Measurements from ENCODE around the gene DDIAS. TPM values are rescaled to one million over a fixed set of nuclear protein-coding genes. Genes with fewer than 3 reads are reported as not detected.
A peak's percentile ranks its signal among the peaks of the same experiment; 100 is the strongest.
"Not testable (repeated sequence)": the region's sequence is repeated elsewhere in the genome, so short reads cannot be mapped to it uniquely, and the experiment has no call there.

Gene DDIAS
- total RNA-seq, 2 experiments from 2014 or later = 16.9 to 23.5 TPM

- DNase-seq (no peak), ATAC-seq (no peak)
- CTCF ChIA-PET = interaction anchor here (0.6 kb wide), 1 partner anchor 48 kb away, joined by 3 read pairs; no protein-coding TSS in a partner anchor
- Mint-ChIP-seq H3K36me3 (ENCODE audit: low read depth) (peaks cover 4% of the 10 kb centered on the region), H3K4me3 (no peak overlapping the region), H3K9me3 (ENCODE audit: low read depth) (peaks cover 10% of the 10 kb centered on the region), H3K4me1 (peaks cover 3% of the 10 kb centered on the region), H3K27ac (no peak overlapping the region), H3K27me3 (no peaks in the 10 kb centered on the region)
- intact Hi-C loops (cut with DNase I, micrococcal nuclease) = no loop called here
- POLR2A ChIA-PET = no interaction called here
These were observed 42.7 kb downstream of the DDIAS start for GRCh38 chr11:82944198-82944597.

- intact Hi-C loops (cut with DNase I, micrococcal nuclease); POLR2A ChIA-PET; H3K9me3 Mint-ChIP-seq (ENCODE audit: low read depth); H3K27ac Mint-ChIP-seq; H3K4me3 Mint-ChIP-seq; H3K36me3 Mint-ChIP-seq (ENCODE audit: low read depth); H3K27me3 Mint-ChIP-seq; DNase-seq; H3K4me1 Mint-ChIP-seq: not testable (repeated sequence)
- peak; percentile 23 for ATAC-seq
- CTCF ChIA-PET = interaction anchor here (2.0 kb wide), 1 partner anchor 18 kb away, joined by 5 read pairs; no protein-coding TSS in a partner anchor
These were observed 43.5 kb downstream of the DDIAS start for GRCh38 chr11:82945041-82945440.

- ChIA-PET POLR2A (no interaction called here), CTCF (interaction anchor here (0.9 to 2.0 kb wide), 3 partner anchors 17 to 119 kb away, joined by 4 to 5 read pairs (median 5); no protein-coding TSS in a partner anchor)
- Mint-ChIP-seq H3K4me1 (peaks cover 3% of the 10 kb centered on the region), H3K36me3 (ENCODE audit: low read depth) (peaks cover 4% of the 10 kb centered on the region), H3K9me3 (ENCODE audit: low read depth) (peaks cover 7% of the 10 kb centered on the region), H3K27ac (no peak overlapping the region), H3K27me3 (no peaks in the 10 kb centered on the region), H3K4me3 (no peak overlapping the region)
- no peak for ATAC-seq
- intact Hi-C loops (cut with DNase I, micrococcal nuclease) = no loop called here
- no peak for DNase-seq
These were observed 44.1 kb downstream of the DDIAS start for GRCh38 chr11:82945682-82946081.

GRCh38 chr11:82949352-82949751 is 47.8 kb downstream of the DDIAS start:
- Mint-ChIP-seq H3K4me1 (peaks cover 3% of the 10 kb centered on the region), H3K27ac (no peak overlapping the region), H3K4me3 (no peak overlapping the region), H3K36me3 (ENCODE audit: low read depth) (peaks cover 20% of the 10 kb centered on the region), H3K9me3 (ENCODE audit: low read depth) (peaks cover 20% of the 10 kb centered on the region), H3K27me3 (no peaks in the 10 kb centered on the region)
- ATAC-seq = no peak
- ChIA-PET POLR2A (no interaction called here), CTCF (no interaction called here)
- no peak for DNase-seq
- intact Hi-C loops (cut with DNase I, micrococcal nuclease) = no loop called here

GRCh38 chr11:82950502-82950901 is 49.0 kb downstream of the DDIAS start:
- H3K4me3 Mint-ChIP-seq; DNase-seq; POLR2A ChIA-PET; CTCF ChIA-PET; H3K27ac Mint-ChIP-seq; ATAC-seq; intact Hi-C loops (cut with DNase I, micrococcal nuclease); H3K4me1 Mint-ChIP-seq; H3K27me3 Mint-ChIP-seq: not testable (repeated sequence)
- Mint-ChIP-seq H3K9me3 (ENCODE audit: low read depth) (peaks cover 30% of the 10 kb centered on the region), H3K36me3 (ENCODE audit: low read depth) (peaks cover 27% of the 10 kb centered on the region)

- ChIA-PET CTCF (interaction anchor here (0.6 to 1.1 kb wide), 5 partner anchors 13 to 294 kb away, joined by 3 to 4 read pairs (median 3); no protein-coding TSS in a partner anchor), POLR2A (interaction anchor here (0.6 kb wide), 1 partner anchor 136 kb away, joined by 3 read pairs; no protein-coding TSS in a partner anchor)
- Mint-ChIP-seq H3K36me3 (ENCODE audit: low read depth) (peaks cover 39% of the 10 kb centered on the region), H3K9me3 (ENCODE audit: low read depth) (peaks cover 40% of the 10 kb centered on the region), H3K4me1 (peaks cover 53% of the 10 kb centered on the region), H3K27ac (peak overlapping the region; percentile 32)
- DNase-seq = peak; percentile 63
- ATAC-seq; H3K4me3 Mint-ChIP-seq; intact Hi-C loops (cut with DNase I, micrococcal nuclease); H3K27me3 Mint-ChIP-seq: not testable (repeated sequence)
These were observed 54.4 kb downstream of the DDIAS start for GRCh38 chr11:82955736-82956453.

GRCh38 chr11:82959987-82960778 is 58.6 kb downstream of the DDIAS start:
- ChIA-PET POLR2A (interaction anchor here (0.7 to 1.4 kb wide), 3 partner anchors 11 to 197 kb away, joined by 3 to 4 read pairs (median 3); partner anchors contain the start of genes DDIAS and PCF11), CTCF (interaction anchor here (0.6 to 1.1 kb wide), 6 partner anchors 9 to 333 kb away, joined by 3 to 4 read pairs (median 3); partner anchors contain the start of gene PRCP)
- Mint-ChIP-seq H3K27ac (peak overlapping the region; percentile 70), H3K4me1 (peaks cover 74% of the 10 kb centered on the region), H3K9me3 (ENCODE audit: low read depth) (peaks cover 13% of the 10 kb centered on the region), H3K4me3 (peak overlapping the region; percentile 12), H3K27me3 (no peaks in the 10 kb centered on the region), H3K36me3 (ENCODE audit: low read depth) (peaks cover 17% of the 10 kb centered on the region)
- intact Hi-C loops (cut with DNase I, micrococcal nuclease) = loop anchor here (1.0 to 5.0 kb wide), 6 partner anchors 18 to 200 kb away; partner anchors contain the start of genes DDIAS (in 1 of the 2) and PRCP (in 1 of the 2)
- ATAC-seq = peak; percentile 92
- DNase-seq = peak; percentile 43

GRCh38 chr11:82960779-82961143 is 59.2 kb downstream of the DDIAS start:
- Mint-ChIP-seq H3K36me3 (ENCODE audit: low read depth) (peaks cover 15% of the 10 kb centered on the region), H3K4me1 (peaks cover 74% of the 10 kb centered on the region), H3K27ac (peak overlapping the region; percentile 70), H3K4me3 (peak overlapping the region; percentile 12), H3K9me3 (ENCODE audit: low read depth) (peaks cover 10% of the 10 kb centered on the region), H3K27me3 (no peaks in the 10 kb centered on the region)
- DNase-seq (no peak), ATAC-seq (no peak)
- intact Hi-C loops (cut with DNase I, micrococcal nuclease) = loop anchor here (1.0 to 5.0 kb wide), 6 partner anchors 18 to 200 kb away; partner anchors contain the start of genes DDIAS (in 1 of the 2) and PRCP (in 1 of the 2)
- CTCF ChIA-PET = interaction anchor here (0.6 to 1.1 kb wide), 7 partner anchors 9 to 234 kb away, joined by 3 to 4 read pairs (median 3); partner anchors contain the start of gene PRCP
- POLR2A ChIA-PET = interaction anchor here (0.7 to 1.0 kb wide), 2 partner anchors 11 to 196 kb away, joined by 3 to 4 read pairs; partner anchors contain the start of gene PCF11

- H3K27ac Mint-ChIP-seq; H3K4me3 Mint-ChIP-seq; H3K9me3 Mint-ChIP-seq (ENCODE audit: low read depth); H3K27me3 Mint-ChIP-seq; H3K36me3 Mint-ChIP-seq (ENCODE audit: low read depth); POLR2A ChIA-PET; ATAC-seq; DNase-seq: not testable (repeated sequence)
- CTCF ChIA-PET = interaction anchor here (0.6 to 1.3 kb wide), 2 partner anchors 33 to 244 kb away, joined by 3 read pairs; no protein-coding TSS in a partner anchor
- intact Hi-C loops (cut with DNase I, micrococcal nuclease) = loop anchor here in 1 of 2 experiments (5.0 kb wide), 2 partner anchors 35 to 40 kb away; no protein-coding TSS in a partner anchor
- H3K4me1 Mint-ChIP-seq = peaks cover 68% of the 10 kb centered on the region
These were observed 60.5 kb downstream of the DDIAS start for GRCh38 chr11:82962021-82962420.

GRCh38 chr11:82967381-82967780 is 65.8 kb downstream of the DDIAS start:
- H3K4me3 Mint-ChIP-seq = no peak overlapping the region
- ChIA-PET CTCF (interaction anchor here (0.7 kb wide), 1 partner anchor 100 kb away, joined by 6 read pairs; no protein-coding TSS in a partner anchor), POLR2A (no interaction called here)
- intact Hi-C loops (cut with DNase I, micrococcal nuclease) = no loop called here
- H3K27ac Mint-ChIP-seq = no peak overlapping the region
- DNase-seq (no peak), ATAC-seq (no peak)
- H3K4me1 Mint-ChIP-seq = peaks cover 59% of the 10 kb centered on the region
- H3K36me3 Mint-ChIP-seq (ENCODE audit: low read depth) = no peaks in the 10 kb centered on the region
- H3K9me3 Mint-ChIP-seq (ENCODE audit: low read depth) = peaks cover 5% of the 10 kb centered on the region
- H3K27me3 Mint-ChIP-seq = no peaks in the 10 kb centered on the region

- ATAC-seq (peak; percentile 61), DNase-seq (no peak)
- Mint-ChIP-seq H3K36me3 (ENCODE audit: low read depth) (no peaks in the 10 kb centered on the region), H3K4me1 (peaks cover 47% of the 10 kb centered on the region), H3K4me3 (no peak overlapping the region), H3K27me3 (no peaks in the 10 kb centered on the region), H3K9me3 (ENCODE audit: low read depth) (peaks cover 5% of the 10 kb centered on the region), H3K27ac (no peak overlapping the region)
- ChIA-PET CTCF (interaction anchor here (0.7 to 1.4 kb wide), 6 partner anchors 9 to 102 kb away, joined by 3 to 4 read pairs (median 3); partner anchors contain the start of gene DDIAS), POLR2A (no interaction called here)
- intact Hi-C loops (cut with DNase I, micrococcal nuclease) = loop anchor here in 1 of 2 experiments (2.0 kb wide), 1 partner anchor 187 kb away; the partner anchor contains the start of gene PCF11
These were observed 68.3 kb downstream of the DDIAS start for GRCh38 chr11:82969811-82970210.

Measured in activated CD4-positive, alpha-beta T cell treated with anti-CD3 and anti-CD28 coated beads for 36 hours (primary cell).